Body of pancreas (tissue), 4 donors: ENCODE results near the gene RNF227. TPM values are rescaled to one million over a fixed set of nuclear protein-coding genes. Genes with fewer than 3 reads are reported as not detected.
A peak's percentile ranks its signal among the peaks of the same experiment; 100 is the strongest.

Source experiments
- ATAC-seq: fragments of 150-250 bp; one replicate; pipeline ENCODE4 v1.9.1; 2016
- DNase-seq, 4 donors: peaks; one replicate each; pipeline ENCODE4 v3.0.0-alpha.2; 2019
- H3K27ac ChIP-seq, 4 donors: fragments of 200-600 bp; sonication (generic); 1 replicate in 3 of 4; 2 replicates in 1 of 4; pipeline versions ENCODE4 v1.5.1 to v1.6.1; 2016 to 2019; ENCODE audit warnings: mild to moderate bottlenecking in 1 of 4, mixed read lengths in 1 of 4, moderate library complexity in 1 of 4
- H3K27me3 ChIP-seq, 2 donors: fragments of 200-600 bp; sonication (generic); one replicate each; pipeline ENCODE4 v1.6.0; 2016; ENCODE audit warnings: mild to moderate bottlenecking in 1 of 2
- H3K36me3 ChIP-seq, 2 donors: fragments of 200-600 bp; sonication (generic); replicated peaks in 1 of 2; 2 replicates each; pipeline ENCODE4 v1.5.1; 2016; ENCODE audit warnings: low read depth in 2 of 2; ENCODE audit not compliant: insufficient read depth in 1 of 2
- H3K4me1 ChIP-seq: fragments of 200-600 bp; sonication (generic); one replicate; pipeline ENCODE4 v1.6.0; 2016
- H3K4me3 ChIP-seq, 2 donors: fragments of 200-600 bp; sonication (generic); 1 replicate in 1 of 2; 2 replicates in 1 of 2; pipeline ENCODE4 v1.5.1; 2016 to 2019
- H3K9me3 ChIP-seq, 3 donors: fragments of 200-600 bp; sonication (generic); 1 replicate in 2 of 3; 2 replicates in 1 of 3; pipeline ENCODE4 v1.5.1; 2016
- POLR2A ChIP-seq, 3 donors: fragments of 450-650 bp; IDR thresholded peaks; one replicate each; pipeline ENCODE4 v1.6.1; 2016; ENCODE audit warnings: antibody characterized with exemption in 3 of 3, mild to moderate bottlenecking in 2 of 3
- WGBS, 2 donors: methylation state at CpG; one replicate each; pipeline ENCODE4 v1.1.5; 2017; 5-methylcytosine and 5-hydroxymethylcytosine counted together
- intact Hi-C: fragments of 100-400 bp; cut with DNase I; formaldehyde crosslinking; loops from one replicate; pipeline ENCODE4 v1.15.1; 2023
- total RNA-seq, 2 donors: library from RNA; depleted of rRNA; stranded (reverse); fragments of >200 nt; gene quantifications; one replicate each; pipeline ENCODE4 v1.1.0, GENCODE V29; 2016
- TF ChIP-seq, protein P1 (sequence below), 7 experiments: fragments of 450-650 bp in 4 of 7; fragments of 200-600 bp in 3 of 7; sonication (generic) in 3 of 7; IDR thresholded peaks; one replicate each; pipeline ENCODE4 v1.5.1; 2016 to 2019; ENCODE audit warnings: antibody characterized with exemption in 7 of 7

The RNF227 gene
- total RNA-seq, 2 donors from 2014 or later, result 2.9 to 3.0 TPM

DNA sequence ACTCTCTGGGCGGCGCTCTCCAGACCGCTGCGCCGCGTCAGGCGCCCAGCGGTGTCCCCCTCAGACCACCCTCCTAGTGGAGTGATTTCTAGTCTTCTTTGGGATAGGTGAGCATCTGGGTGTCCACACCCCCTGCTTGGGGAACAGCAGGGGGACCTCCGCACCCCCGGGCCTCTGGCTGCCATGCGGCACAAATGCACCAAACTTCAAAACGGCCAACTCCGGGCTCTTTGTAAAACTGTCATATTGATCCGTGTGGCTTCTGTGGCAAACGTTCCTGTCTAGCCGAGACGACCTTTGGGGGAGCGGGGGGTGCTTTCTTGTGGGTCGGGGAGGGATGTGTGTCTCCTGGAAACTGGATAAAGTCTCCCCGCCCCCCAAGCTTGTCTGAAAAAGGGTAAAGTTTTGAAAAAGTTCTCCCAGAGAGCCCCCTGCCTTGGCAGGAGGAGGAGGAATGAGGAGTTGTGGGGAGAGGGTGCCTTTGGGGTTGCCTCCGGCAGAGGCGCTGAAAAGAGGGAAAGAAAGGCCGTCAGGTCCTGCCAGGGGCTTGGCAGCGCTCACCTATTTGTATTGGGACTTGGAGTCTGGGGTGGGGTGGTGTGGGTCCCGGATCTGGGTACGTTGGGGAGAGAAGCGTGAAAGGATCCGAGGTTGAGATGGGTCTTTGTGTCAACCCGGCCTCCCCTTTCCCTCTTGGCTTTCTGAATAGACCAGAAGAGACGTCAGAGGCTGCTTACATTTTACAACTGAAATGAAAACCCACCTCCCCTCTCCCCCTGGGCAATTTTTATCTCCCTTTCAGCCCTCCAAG is 29.7 kb downstream of the RNF227 start:
- H3K27me3 ChIP-seq, result no peaks in the 10 kb centered on the region
- peak in 1 of 3 donors; percentile 2 for TF ChIP-seq POLR2A (IDR thresholded peaks at IDR 0.05)
- TF ChIP-seq, protein P1, sequence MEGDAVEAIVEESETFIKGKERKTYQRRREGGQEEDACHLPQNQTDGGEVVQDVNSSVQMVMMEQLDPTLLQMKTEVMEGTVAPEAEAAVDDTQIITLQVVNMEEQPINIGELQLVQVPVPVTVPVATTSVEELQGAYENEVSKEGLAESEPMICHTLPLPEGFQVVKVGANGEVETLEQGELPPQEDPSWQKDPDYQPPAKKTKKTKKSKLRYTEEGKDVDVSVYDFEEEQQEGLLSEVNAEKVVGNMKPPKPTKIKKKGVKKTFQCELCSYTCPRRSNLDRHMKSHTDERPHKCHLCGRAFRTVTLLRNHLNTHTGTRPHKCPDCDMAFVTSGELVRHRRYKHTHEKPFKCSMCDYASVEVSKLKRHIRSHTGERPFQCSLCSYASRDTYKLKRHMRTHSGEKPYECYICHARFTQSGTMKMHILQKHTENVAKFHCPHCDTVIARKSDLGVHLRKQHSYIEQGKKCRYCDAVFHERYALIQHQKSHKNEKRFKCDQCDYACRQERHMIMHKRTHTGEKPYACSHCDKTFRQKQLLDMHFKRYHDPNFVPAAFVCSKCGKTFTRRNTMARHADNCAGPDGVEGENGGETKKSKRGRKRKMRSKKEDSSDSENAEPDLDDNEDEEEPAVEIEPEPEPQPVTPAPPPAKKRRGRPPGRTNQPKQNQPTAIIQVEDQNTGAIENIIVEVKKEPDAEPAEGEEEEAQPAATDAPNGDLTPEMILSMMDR (IDR thresholded peaks at IDR 0.05), result no peak
- no peak for ATAC-seq
- H3K27ac ChIP-seq, result peak overlapping the region; percentile 90 to 98 (median 94)
- H3K4me3 ChIP-seq, result peak overlapping the region; percentile 53 to 77
- H3K9me3 ChIP-seq, result no peaks in the 10 kb centered on the region
- H3K4me1 ChIP-seq, result peaks cover 57% of the 10 kb centered on the region
- intact Hi-C loops, result no loop called here
- DNase-seq, result peak; percentile 34 to 64 (median 48)
- 1% methylated on average over 20 to 30 of the region's 30 CpGs for WGBS, 2 donors
- peaks cover 0 to 4% of the 10 kb centered on the region in 2 donors for H3K36me3 ChIP-seq

DNA sequence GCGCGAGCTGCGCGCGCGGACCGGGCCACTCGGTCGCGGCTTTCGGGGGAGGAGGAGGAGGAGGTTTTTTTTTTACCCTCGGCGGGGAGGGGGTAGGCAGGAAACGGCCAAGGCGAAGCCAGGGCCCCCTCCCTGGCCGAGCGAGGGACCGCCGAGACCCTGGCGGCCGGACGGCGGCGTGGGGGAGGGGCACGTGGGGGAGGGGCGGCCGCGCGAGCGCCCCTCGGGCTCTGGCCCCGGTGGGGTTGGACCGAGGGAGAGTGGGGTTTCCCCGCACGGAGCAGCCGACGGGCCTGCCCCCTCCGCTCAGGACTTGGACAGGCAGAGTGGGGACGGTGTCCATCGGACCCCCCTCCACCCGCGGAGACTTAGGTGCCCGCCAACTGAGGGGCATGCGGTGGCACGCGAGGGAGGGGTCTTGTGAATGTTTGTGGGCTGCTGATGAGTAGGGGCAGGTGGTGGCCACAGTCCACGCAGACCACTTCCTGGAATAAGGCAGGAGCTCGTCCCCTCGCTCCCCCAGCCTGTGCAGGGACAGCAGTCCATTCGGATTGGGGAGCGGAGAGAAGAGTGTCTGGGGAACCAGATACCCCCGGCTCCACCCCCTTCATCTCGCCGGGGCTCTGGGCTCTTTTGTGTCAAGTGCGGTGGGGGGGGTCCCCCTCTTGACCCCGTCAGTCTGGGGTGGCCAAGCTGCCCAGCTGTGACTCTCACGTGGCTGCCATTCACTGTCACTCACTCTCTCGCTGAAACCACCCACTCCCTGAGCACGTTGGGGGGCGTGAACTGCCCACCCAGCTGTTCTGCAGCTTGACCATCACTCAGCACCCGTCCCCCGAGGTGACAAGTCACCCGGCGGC is 30.5 kb downstream of the RNF227 start:
- H3K4me1 ChIP-seq, result peaks cover 59% of the 10 kb centered on the region
- peak overlapping the region; percentile 53 to 77 for H3K4me3 ChIP-seq
- DNase-seq (peak; percentile 48 to 59 (median 52)), ATAC-seq (peak; percentile 2)
- WGBS, 2 donors, result 0 to 2% methylated on average over 9 to 50 of the region's 64 CpGs
- peak overlapping the region; percentile 90 to 98 (median 94) for H3K27ac ChIP-seq
- H3K27me3 ChIP-seq, result no peaks in the 10 kb centered on the region
- no peaks in the 10 kb centered on the region for H3K36me3 ChIP-seq
- TF ChIP-seq, protein P1 (IDR thresholded peaks at IDR 0.05), result no peak
- peak in 2 of 3 donors; percentile 49 to 64 for TF ChIP-seq POLR2A (IDR thresholded peaks at IDR 0.05)
- no peaks in the 10 kb centered on the region for H3K9me3 ChIP-seq
- intact Hi-C loops, result no loop called here

DNA sequence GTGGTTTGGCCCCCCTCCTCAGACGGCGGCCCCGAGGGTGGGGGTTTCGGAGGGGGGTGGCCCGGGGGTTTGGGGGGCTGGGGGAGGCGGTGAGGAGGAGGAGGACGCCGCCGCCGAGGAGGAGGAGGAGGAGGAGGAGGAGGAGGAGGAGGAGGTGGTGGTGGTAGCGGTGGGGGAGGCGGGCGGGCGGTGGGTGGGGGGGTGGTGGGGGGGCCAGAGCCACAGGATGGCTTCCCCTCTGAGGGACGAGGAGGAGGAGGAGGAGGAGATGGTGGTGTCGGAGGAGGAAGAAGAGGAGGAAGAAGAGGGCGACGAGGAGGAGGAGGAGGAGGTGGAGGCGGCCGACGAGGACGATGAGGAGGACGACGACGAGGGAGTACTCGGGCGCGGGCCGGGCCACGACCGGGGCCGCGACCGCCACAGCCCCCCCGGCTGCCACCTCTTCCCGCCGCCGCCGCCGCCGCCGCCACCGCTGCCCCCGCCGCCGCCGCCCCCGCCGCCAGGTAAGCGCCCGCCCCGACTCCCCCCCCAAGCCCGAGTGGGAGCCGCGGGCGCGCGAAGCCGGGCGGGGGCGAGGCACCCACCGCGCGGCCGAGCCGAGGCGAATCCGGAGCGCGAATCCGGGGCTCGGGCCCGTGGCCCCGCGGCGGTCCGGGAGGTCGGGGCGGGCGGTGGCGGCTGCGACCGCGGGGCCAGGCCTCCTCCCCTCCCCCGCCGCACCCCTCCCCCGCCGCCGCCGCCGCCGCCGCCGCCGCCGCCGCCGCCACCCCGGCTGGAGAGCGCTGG is 31.3 kb downstream of the RNF227 start:
- intact Hi-C loops, result no loop called here
- H3K4me1 ChIP-seq, result peaks cover 54% of the 10 kb centered on the region
- TF ChIP-seq POLR2A (IDR thresholded peaks at IDR 0.05), result no peak
- TF ChIP-seq, protein P1 (IDR thresholded peaks at IDR 0.05), result no peak

DNA sequence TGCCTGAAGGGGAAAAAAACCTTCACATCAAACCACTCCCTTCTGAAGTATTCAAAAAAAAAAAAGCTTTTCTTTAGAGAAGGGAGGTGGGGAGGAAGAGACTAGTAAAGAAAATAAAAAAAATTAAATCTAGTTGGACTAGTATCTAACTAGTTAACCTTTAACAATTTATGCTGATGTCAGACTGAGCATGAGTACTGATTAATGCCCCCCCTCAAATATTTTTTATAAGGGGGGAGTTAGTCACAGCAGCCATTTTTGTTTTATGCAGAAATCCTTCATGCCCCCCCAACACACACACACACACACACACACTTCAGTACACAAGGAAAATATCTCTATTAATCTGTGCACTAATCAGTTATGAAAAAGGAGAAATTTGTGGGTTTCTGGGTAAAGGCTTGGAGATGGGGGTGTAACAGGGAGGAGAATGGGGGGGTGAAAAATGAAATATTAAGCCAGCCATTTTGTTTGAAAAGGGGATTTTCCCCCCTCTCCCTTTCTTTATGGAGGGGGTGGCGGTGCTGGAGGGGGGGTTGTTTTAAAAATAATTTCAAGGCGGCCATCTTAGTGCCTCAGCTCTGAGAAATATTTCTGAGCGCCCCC is 32.2 kb downstream of the RNF227 start:
- DNase-seq, result no peak

More for the DNA sequence above, 31.3 kb downstream of the RNF227 start:
- peak; percentile 16 for ATAC-seq
- peak in 3 of 4 donors; percentile 17 to 56 (median 29) for DNase-seq
- peak overlapping the region; percentile 53 to 77 for H3K4me3 ChIP-seq
- 0 to 1% methylated on average over 39 to 78 of the region's 100 CpGs for WGBS, 2 donors
- no peaks in the 10 kb centered on the region for H3K27me3 ChIP-seq
- no peaks in the 10 kb centered on the region for H3K36me3 ChIP-seq
- peak overlapping the region; percentile 90 to 98 (median 94) for H3K27ac ChIP-seq
- no peaks in the 10 kb centered on the region for H3K9me3 ChIP-seq

More for the DNA sequence above, 32.2 kb downstream of the RNF227 start:
- peak overlapping the region in 3 of 4 donors; percentile 36 to 98 (median 90) for H3K27ac ChIP-seq
- peaks cover 0 to 3% of the 10 kb centered on the region in 2 donors for H3K36me3 ChIP-seq
- H3K4me1 ChIP-seq, result peaks cover 45% of the 10 kb centered on the region
- no peak for TF ChIP-seq POLR2A (IDR thresholded peaks at IDR 0.05)
- TF ChIP-seq, protein P1 (IDR thresholded peaks at IDR 0.05), result no peak
- H3K27me3 ChIP-seq, result no peaks in the 10 kb centered on the region
- no peaks in the 10 kb centered on the region for H3K9me3 ChIP-seq
- intact Hi-C loops, result no loop called here
- ATAC-seq, result no peak
- H3K4me3 ChIP-seq, result no peak overlapping the region
- 1 to 7% methylated on average over 3 of the region's 3 CpGs for WGBS, 2 donors
